ENCODE results near the gene ATF2. TPM values are rescaled to one million over a fixed set of nuclear protein-coding genes. Genes with fewer than 3 reads are reported as not detected.

Gene ATF2
- total and polyA plus RNA-seq, 9 of the 15 experiments (the other 6 are each of a cell fraction or from before 2014, with no cell fraction given) = 24.2 to 111 (median 45.9) TPM

DNA sequence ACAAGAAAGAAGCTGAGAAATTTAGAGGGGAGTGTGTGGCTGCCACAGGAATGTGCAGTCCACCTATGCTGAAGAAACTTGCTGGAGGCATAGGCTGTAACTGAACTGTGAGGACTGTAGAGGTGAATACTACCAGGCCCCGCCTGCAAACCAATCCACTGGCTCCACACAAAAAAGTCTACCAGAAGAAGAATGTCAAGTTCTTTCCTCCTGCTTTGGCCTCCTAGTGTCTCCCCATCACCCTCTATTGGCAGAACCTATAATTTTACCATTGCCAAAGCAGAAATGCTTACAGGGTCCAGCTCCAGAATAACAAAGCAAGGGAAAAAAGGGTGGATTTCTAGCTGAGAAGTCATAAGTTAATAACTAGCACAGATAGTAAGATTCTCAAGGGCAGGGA is 19.4 kb upstream of the ATF2 start:
- peak; percentile 82 for FAIRE-seq
- peak in 2 of 4 experiments; percentile 43 to 57 for DNase-seq (ENCODE audit: extremely low read depth in 1 of 4, low spot score in 3 of 4)
- TF ChIP-seq RAD21 (CRISPR knock-in tag; conservative IDR thresholded peaks at IDR 0.05 in 1 of 2, IDR thresholded peaks at IDR 0.05 in 1 of 2) = peak; percentile 27 to 67; a peak in 2 of 4 replicates
- peak; percentile 18; the same call in 1 of the 2 replicates for TF ChIP-seq REST (IDR thresholded peaks at IDR 0.05; ENCODE audit: borderline replicate concordance)
- TF ChIP-seq REST (CRISPR knock-in tag; IDR thresholded peaks at IDR 0.05; ENCODE audit: low read depth) = no peak
- TF ChIP-seq, protein P1, sequence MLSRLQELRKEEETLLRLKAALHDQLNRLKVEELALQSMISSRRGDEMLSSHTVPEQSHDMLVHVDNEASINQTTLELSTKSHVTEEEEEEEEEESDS (CRISPR knock-in tag; IDR thresholded peaks at IDR 0.05) = no peak
- TF ChIP-seq JUN (IDR thresholded peaks at IDR 0.05; ENCODE audit: borderline replicate concordance, low read depth, low read length) = no peak
- TF ChIP-seq JUN (CRISPR knock-in tag; IDR thresholded peaks at IDR 0.05; ENCODE audit: borderline replicate concordance) = no peak
- peak; percentile 51 to 74 (median 65) for TF ChIP-seq CTCF (IDR thresholded peaks at IDR 0.05 in 2 of 3, conservative IDR thresholded peaks at IDR 0.05 in 1 of 3; ENCODE audit: insufficient read depth in 2 of 3, low read depth in 1 of 3, low read length in 3 of 3)

More for the DNA sequence above, 19.4 kb upstream of the ATF2 start:
- intact Hi-C loops (cut with micrococcal nuclease) (loop anchor here (2.0 kb wide), 2 partner anchors 77 to 151 kb away; no protein-coding TSS in a partner anchor), in situ Hi-C loops (cut with MboI) (no loop called here)
- no peaks in the 10 kb centered on the region for H4K20me1 ChIP-seq (replicated peaks; ENCODE audit: control insufficient read depth, insufficient read depth, low read length)
- POLR2A ChIA-PET = no interaction called here
- ATAC-seq = peak; percentile 96
- CTCF ChIA-PET (ENCODE audit: low intra/inter-chr PET ratio) = interaction anchor here (1.2 kb wide), 1 partner anchor 157 kb away, joined by 4 read pairs; no protein-coding TSS in a partner anchor
- no peak overlapping the region for H3K9ac ChIP-seq (ENCODE audit: insufficient read depth in 1 of 2, low read depth in 2 of 2, low read length in 2 of 2)
- H3K4me1 ChIP-seq (replicated peaks in 1 of 2; ENCODE audit: control insufficient read depth in 2 of 2, insufficient read depth in 2 of 2, low read length in 2 of 2) = no peaks in the 10 kb centered on the region
- H3K79me2 ChIP-seq (ENCODE audit: control insufficient read depth, insufficient read depth, low read length) = no peaks in the 10 kb centered on the region
- no peaks in the 10 kb centered on the region for H3K27me3 ChIP-seq (ENCODE audit: control insufficient read depth in 2 of 2, insufficient read depth in 2 of 2, low read length in 2 of 2)
- WGBS (ENCODE audit: insufficient coverage, low coverage, missing lambda C conversion rate) = 29% methylated on average over 1 of the region's 1 CpG
- H3K27ac ChIP-seq (ENCODE audit: extremely low read depth, low read depth, low read length) = no peak overlapping the region
- no peak overlapping the region for H2AFZ ChIP-seq (ENCODE audit: low read depth, low read length)
- no TSS peak for BruUV-seq (replicated peaks)
- no peak overlapping the region for H3K4me3 ChIP-seq
- no peaks in the 10 kb centered on the region for H3K9me3 ChIP-seq (replicated peaks; ENCODE audit: control insufficient read depth, insufficient read depth, low read depth, low read length)
- no peak overlapping the region for H3K4me2 ChIP-seq (ENCODE audit: insufficient read depth, low read length)
- H3K9me1 ChIP-seq (ENCODE audit: control insufficient read depth, insufficient read depth, low read length) = no peaks in the 10 kb centered on the region
- no peaks in the 10 kb centered on the region for H3K36me3 ChIP-seq (ENCODE audit: control insufficient read depth, insufficient read depth, low read length)
